ENCODE data around the gene EPHA4.

Gene EPHA4

GRCh38 chr2:221480163-221480562 lies 91.9 kb downstream of the EPHA4 start:
- no peak for TF ChIP-seq CTCF (IDR thresholded peaks at IDR 0.05; ENCODE audit: low read depth, low read length)
- in situ Hi-C loops (cut with HindIII; ENCODE audit: low sequenced_read_pairs): no loop called here
- no peak for DNase-seq (ENCODE audit: low read depth, low spot score)
- no peak overlapping the region for H3K4me3 ChIP-seq (ENCODE audit: low read depth, low read length)

GRCh38 chr2:221478485-221478863 lies 93.6 kb downstream of the EPHA4 start:
- in situ Hi-C loops (cut with HindIII; ENCODE audit: low sequenced_read_pairs): no loop called here
- no peak for TF ChIP-seq CTCF (IDR thresholded peaks at IDR 0.05; ENCODE audit: low read depth, low read length)
- H3K4me3 ChIP-seq (ENCODE audit: low read depth, low read length): no peak overlapping the region
- no peak for DNase-seq (ENCODE audit: low read depth, low spot score)

GRCh38 chr2:221477714-221478484 lies 94.2 kb downstream of the EPHA4 start:
- in situ Hi-C loops (cut with HindIII; ENCODE audit: low sequenced_read_pairs): no loop called here
- no peak for TF ChIP-seq CTCF (IDR thresholded peaks at IDR 0.05; ENCODE audit: low read depth, low read length)
- no peak for DNase-seq (ENCODE audit: low read depth, low spot score)
- no peak overlapping the region for H3K4me3 ChIP-seq (ENCODE audit: low read depth, low read length)

GRCh38 chr2:221476195-221476594 lies 95.9 kb downstream of the EPHA4 start:
- TF ChIP-seq CTCF (IDR thresholded peaks at IDR 0.05; ENCODE audit: low read depth, low read length): no peak
- in situ Hi-C loops (cut with HindIII; ENCODE audit: low sequenced_read_pairs): no loop called here
- no peak for DNase-seq (ENCODE audit: low read depth, low spot score)
- no peak overlapping the region for H3K4me3 ChIP-seq (ENCODE audit: low read depth, low read length)

- no peak for DNase-seq (ENCODE audit: low read depth, low spot score)
- in situ Hi-C loops (cut with HindIII; ENCODE audit: low sequenced_read_pairs): no loop called here
- no peak overlapping the region for H3K4me3 ChIP-seq (ENCODE audit: low read depth, low read length)
- no peak for TF ChIP-seq CTCF (IDR thresholded peaks at IDR 0.05; ENCODE audit: low read depth, low read length)
Measured at GRCh38 chr2:221473451-221473850, 98.7 kb downstream of the EPHA4 start.

- no peak for DNase-seq (ENCODE audit: low read depth, low spot score)
- in situ Hi-C loops (cut with HindIII; ENCODE audit: low sequenced_read_pairs): no loop called here
- no peak overlapping the region for H3K4me3 ChIP-seq (ENCODE audit: low read depth, low read length)
- TF ChIP-seq CTCF (IDR thresholded peaks at IDR 0.05; ENCODE audit: low read depth, low read length): no peak
Measured at GRCh38 chr2:221468317-221468716, 103.8 kb downstream of the EPHA4 start.

All from astrocyte of the spinal cord (primary cell).